HG03066 (cell line): Measurements from ENCODE around the gene MSH4.
A peak's percentile ranks its signal among the peaks of the same experiment; 100 is the strongest.
"Not testable (repeated sequence)": the region's sequence is repeated elsewhere in the genome, so short reads cannot be mapped to it uniquely, and the experiment has no call there.

Experiments used
- ATAC-seq: cut with Tn5 transposase; IDR thresholded peaks from one replicate; pipeline ENCODE4 v1.9.1; 2021; ENCODE audit warnings: low read depth; ENCODE audit not compliant: unreplicated experiment

MSH4 gene

DNA sequence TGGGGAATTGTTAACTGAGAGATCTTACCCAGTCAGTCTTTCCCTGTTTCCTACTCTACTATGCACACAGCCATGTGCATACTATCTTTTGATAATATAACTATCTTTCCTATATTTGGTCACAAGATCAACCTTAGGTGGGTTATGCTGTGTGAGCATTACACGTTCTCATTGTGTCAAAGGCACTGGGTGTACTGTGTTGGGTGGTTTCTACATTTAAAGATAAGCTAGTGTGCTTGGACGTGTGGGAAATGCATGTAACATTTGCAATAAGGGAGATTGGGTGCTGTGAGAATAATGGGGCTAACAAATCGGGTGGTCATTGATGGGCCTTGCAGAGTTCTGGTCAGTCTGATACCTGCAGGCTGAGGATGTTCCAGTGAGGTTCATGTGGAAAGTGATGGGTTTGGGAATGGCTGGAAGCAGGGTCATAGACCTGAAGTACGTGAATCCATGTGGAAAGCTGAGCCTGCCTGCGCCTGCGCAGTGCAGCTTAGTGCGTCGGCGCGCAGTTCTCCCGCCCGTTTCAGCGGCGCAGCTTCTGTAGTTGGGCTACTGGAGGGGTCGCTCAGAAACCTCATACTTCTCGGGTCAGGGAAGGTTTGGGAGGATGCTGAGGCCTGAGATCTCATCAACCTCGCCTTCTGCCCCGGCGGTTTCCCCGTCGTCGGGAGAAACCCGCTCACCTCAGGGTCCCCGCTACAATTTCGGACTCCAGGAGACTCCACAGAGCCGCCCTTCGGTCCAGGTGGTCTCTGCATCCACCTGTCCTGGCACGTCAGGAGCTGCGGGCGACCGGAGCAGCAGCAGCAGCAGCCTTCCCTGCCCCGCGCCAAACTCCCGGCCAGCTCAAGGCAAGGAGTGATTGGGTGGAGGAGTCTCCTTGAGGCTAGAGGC lies at the start of gene MSH4:
Gene MSH4, plus strand, starts transcription at position 507 of the 897 bp plus-strand sequence. Its CDS starts 104 bp downstream, at position 611.
- ATAC-seq = no peak

DNA sequence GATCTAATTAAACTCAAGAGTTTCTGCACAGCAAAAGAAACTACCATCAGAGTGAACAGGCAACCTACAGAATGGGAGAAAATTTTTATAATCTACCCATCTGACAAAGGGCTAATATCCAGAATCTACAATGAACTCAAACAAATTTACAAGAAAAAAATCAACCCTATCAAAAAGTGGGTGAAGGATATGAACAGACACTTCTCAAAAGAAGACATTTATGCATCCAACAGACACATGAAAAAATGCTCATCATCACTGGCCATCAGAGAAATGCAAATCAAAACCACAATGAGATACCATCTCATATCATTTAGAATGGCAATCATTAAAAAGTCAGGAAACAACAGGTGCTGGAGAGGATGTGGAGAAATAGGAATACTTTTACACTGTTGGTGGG lies 39.5 kb upstream of the MSH4 start:
- not testable (repeated sequence) for ATAC-seq

DNA sequence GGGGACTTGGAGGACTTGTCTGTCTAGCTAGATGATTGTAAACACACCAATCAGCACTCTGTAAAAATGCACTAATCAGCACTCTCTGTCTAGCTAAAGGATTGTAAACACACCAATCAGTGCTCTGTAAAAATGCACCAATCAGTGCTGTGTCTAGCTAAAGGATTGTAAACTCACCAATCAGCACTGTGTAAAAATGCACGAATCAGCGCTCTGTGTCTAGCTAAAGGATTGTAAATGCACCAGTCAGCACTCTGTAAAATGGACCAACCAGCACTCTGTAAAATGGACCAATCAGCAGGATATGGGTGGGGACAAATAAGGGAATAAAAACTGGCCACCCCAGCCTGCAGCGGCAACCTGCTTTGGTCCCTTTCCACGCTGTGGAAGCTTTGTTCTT lies 38.1 kb upstream of the MSH4 start:
- not testable (repeated sequence) for ATAC-seq

DNA sequence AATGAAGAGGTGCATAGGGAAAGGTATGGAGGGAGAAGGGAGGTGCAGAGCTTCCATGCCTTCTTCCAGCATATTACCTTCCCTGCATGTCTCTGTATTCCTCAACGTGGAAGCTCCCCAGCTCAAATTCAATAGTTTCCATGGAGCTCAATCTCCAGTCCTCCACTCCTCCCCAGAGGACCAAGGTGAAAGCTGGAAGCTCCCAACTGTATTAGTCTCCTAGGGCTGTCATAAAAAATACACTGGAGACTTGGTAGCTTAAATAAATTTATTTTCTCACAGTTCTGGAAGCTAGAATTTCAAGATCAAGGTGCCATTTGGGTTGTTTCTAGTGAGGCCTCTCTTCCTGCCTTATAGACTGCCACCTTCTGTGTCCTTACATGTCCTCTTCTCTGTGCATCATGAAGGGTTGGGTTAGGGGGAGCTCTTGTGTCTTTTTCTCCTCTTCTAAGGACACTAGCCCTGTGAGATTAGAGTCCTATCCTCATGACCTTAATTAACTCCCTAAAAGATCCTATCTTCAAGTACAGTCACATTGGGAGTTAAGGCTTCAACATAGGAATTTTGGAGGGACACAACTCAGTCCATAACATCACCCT lies 32.5 kb upstream of the MSH4 start:
- no peak for ATAC-seq

GRCh38 chr1:75765697-75766355 lies 30.9 kb upstream of the MSH4 start:
- no peak for ATAC-seq

DNA sequence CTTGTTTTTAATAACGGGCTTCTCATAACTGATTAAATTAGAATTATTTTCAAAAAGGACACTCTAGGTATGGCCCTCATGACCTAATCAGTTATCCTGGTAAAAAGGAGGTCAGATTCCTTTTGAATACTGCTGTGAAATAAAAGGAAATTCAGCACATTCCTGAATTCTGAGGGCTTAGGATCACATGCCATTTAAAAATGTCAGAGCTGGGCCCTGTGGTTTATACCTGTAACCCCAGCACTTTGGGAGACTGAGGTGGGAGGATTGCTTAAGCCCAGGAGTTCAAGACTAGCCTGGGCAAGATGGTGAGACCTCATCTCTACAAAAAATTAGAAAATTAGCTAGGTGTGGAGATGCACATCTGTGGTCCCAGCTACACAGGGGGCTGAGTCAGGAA lies 28.7 kb upstream of the MSH4 start:
- ATAC-seq = no peak

DNA sequence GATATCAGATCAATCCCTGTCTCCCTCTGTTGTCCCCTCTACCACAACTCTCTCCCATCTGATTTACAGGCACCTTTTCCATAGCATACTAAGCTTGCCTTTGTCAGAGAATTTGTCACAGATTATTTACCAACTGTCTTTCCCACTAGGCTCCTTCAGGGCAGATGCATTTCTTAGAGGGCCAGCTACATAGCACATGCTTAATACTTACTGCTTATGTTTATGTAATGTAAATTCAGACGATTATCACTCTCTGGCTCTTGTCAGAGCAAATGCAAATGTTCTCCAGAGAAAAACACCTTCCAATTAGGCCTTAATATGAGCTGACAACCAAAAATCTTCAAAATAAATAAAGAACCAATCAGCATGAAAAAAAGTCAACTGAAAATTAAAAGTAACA lies 25.9 kb upstream of the MSH4 start:
- ATAC-seq = no peak

DNA sequence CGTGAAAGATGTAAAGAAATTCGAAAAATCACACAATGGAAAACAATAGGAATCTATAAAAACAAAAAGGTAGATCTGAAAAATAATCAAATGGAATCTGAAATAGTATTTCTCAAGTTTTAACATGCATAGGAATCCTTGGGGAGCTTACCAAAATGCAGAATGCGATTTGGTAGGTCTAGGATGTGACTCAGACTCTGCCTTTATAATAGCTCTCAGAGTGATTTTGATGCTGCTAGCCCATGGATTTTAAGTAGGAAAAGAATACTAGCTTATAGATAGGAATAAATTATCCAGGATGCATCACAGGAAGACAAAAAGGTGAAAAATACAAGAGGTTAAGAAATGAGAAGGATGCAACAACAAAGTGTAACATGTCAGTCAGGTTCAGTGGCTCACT lies 24.7 kb upstream of the MSH4 start:
- ATAC-seq = no peak

- not testable (repeated sequence) for ATAC-seq
Measured at GRCh38 chr1:75777812-75778211, 18.9 kb upstream of the MSH4 start.

- not testable (repeated sequence) for ATAC-seq
Measured at GRCh38 chr1:75778694-75779093, 18.0 kb upstream of the MSH4 start.

GRCh38 chr1:75780183-75780582 lies 16.5 kb upstream of the MSH4 start:
- ATAC-seq = not testable (repeated sequence)

- ATAC-seq = not testable (repeated sequence)
Measured at GRCh38 chr1:75783920-75784319, 12.8 kb upstream of the MSH4 start.

GRCh38 chr1:75785320-75785982 lies 11.2 kb upstream of the MSH4 start:
- peak; percentile 19 for ATAC-seq

- ATAC-seq = peak; percentile 66
Measured at GRCh38 chr1:75785983-75786853, 10.5 kb upstream of the MSH4 start, which contains the start of gene RABGGTB. TSS of gene RABGGTB (plus strand) at chr1:75786256. CDS start at chr1:75786272, 16 bp downstream.

DNA sequence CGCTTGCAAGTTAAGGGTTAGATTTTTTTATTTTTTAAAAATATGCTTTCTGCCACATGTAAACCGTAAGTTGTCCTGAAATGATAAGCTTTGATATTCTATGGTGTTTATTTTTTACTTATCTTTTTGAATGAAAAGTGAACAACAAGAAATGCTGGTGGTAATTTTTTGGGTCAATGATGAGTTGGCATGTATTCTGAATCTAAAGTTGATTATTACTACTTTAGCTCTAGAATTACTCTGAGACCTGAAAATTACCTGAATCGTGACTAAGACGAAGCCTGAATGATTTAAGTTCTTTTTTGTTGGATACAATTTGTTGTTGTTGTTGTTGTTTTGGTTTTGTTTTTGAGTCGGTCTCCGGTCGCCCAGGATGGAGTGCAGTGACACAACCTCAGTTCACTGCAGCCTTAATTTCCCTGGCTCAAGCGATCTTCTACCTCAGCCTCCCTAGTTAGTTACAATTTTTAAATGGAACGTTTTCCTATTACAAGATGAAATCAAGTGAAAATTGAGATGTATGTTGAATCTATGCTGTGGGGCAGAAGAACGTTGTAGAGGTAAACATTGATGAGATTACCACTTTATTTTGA lies 9.7 kb upstream of the MSH4 start:
- no peak for ATAC-seq

GRCh38 chr1:75787524-75787923 lies 9.2 kb upstream of the MSH4 start:
- ATAC-seq = no peak

GRCh38 chr1:75789988-75790387 lies 6.7 kb upstream of the MSH4 start:
- no peak for ATAC-seq

DNA sequence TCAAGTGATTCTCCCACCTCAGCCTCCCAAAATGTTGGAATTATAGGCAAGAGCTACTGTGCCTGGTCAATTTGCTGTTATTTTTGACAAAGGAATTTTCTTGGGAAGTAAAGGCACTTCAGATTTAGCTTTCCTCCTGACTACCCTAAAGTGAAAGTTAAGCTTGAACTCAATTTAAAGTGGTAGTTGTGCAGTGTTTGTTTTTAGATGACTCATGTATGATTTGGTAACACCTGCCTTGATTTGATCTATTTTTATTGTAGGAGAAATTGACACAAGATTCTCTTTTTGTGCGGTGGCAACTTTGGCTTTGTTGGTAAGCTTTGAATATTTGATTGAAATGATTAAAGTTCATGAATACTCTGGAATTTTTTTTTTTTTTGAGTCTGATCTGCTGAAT lies 5.7 kb upstream of the MSH4 start:
- no peak for ATAC-seq

DNA sequence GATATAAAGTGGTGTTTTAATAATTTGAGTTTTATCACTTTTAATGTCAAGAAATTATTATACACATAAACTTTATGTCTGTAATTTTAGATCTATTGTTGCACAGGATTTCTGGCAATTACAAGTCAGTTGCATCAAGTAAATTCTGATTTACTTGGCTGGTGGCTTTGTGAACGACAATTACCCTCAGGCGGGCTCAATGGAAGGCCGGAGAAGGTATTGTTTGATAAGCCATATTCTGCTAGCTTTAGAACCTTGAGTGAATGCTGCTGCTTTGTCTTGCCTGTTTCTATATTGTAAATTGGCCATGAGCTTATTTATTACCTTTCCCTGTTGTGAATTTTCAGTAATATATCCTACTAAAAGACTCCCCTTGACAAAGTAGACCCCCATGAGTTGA lies 4.6 kb upstream of the MSH4 start:
- ATAC-seq = no peak
